ENCODE data around the gene LYPLAL1. TPM values are rescaled to one million over a fixed set of nuclear protein-coding genes. Genes with fewer than 3 reads are reported as not detected.

Gene LYPLAL1
- total RNA-seq, 1 experiment from 2014 or later, result 21.1 TPM

GRCh38 chr1:219147571-219148019 lies 26.1 kb upstream of the LYPLAL1 start:
- no peak overlapping the region for H3T11ph ChIP-seq (ENCODE audit: low read length)
- no peak overlapping the region for H2BK12ac ChIP-seq (ENCODE audit: insufficient read length, low read depth, low read length)
- Mint-ChIP-seq H3K4me3 (no peak overlapping the region), H3K4me1 (peaks cover 6% of the 10 kb centered on the region in 2 experiments; a peak in 2 of 4 replicates), H3K36me3 (ENCODE audit: insufficient read depth in 1 of 3, low read depth in 3 of 3) (no peaks in the 10 kb centered on the region), H3K27ac (peak overlapping the region in 2 of 3 experiments; percentile 44 to 57; a peak in 2 of 7 replicates), H3K9me3 (no peaks in the 10 kb centered on the region), H3K27me3 (ENCODE audit: low read depth) (no peaks in the 10 kb centered on the region)
- H4K5ac ChIP-seq (ENCODE audit: insufficient read length, low read depth, low read length), result no peak overlapping the region
- H3K79me1 ChIP-seq (ENCODE audit: insufficient read depth, low read depth, low read length, poor library complexity, severe bottlenecking), result no peaks in the 10 kb centered on the region
- no peaks in the 10 kb centered on the region for H4K20me1 ChIP-seq (ENCODE audit: control insufficient read depth, insufficient read depth, insufficient read length)
- no peak for TF ChIP-seq CTCF (conservative IDR thresholded peaks at IDR 0.05)
- H3K23me2 ChIP-seq (ENCODE audit: insufficient read length, low read depth, low read length, poor library complexity, severe bottlenecking), result no peaks in the 10 kb centered on the region
- H4K91ac ChIP-seq (ENCODE audit: insufficient read length, low read depth, low read length), result no peak overlapping the region
- H3K4ac ChIP-seq (ENCODE audit: low read depth, low read length), result no peak overlapping the region
- no peak overlapping the region for H3K27ac ChIP-seq (ENCODE audit: insufficient read length, low read depth, low read length)
- no peak for DNase-seq
- no peak overlapping the region for H3K9ac ChIP-seq (ENCODE audit: extremely low read depth, insufficient read length, low read length)
- no CpG with 5 or more reads among the region's 1 CpG for WGBS (ENCODE audit: extremely low coverage, insufficient read length, low lambda C conversion rate)
- H3K79me2 ChIP-seq (ENCODE audit: insufficient read depth, low read length), result no peaks in the 10 kb centered on the region
- H2BK15ac ChIP-seq (ENCODE audit: low read depth, low read length), result no peak overlapping the region
- no peak overlapping the region for H3K4me2 ChIP-seq (ENCODE audit: insufficient read depth, insufficient read length, low read length)
- no peak overlapping the region for H2AK5ac ChIP-seq (ENCODE audit: insufficient read length, low read length)
- H2BK120ac ChIP-seq (ENCODE audit: low read depth, low read length, poor library complexity, severe bottlenecking), result no peak overlapping the region
- no peak overlapping the region for H2AFZ ChIP-seq (ENCODE audit: low read length)
- H3K56ac ChIP-seq (ENCODE audit: insufficient read length, low read depth, low read length), result no peak overlapping the region
- H2BK5ac ChIP-seq (ENCODE audit: insufficient read length, low read length), result no peak overlapping the region
- 0 out of 2 replicates have a peak, but pooled peaks cover 2% of the 10 kb centered on the region for H3K4me1 ChIP-seq (ENCODE audit: insufficient read depth, low read length)
- H2BK20ac ChIP-seq (ENCODE audit: low read depth, low read length, poor library complexity, severe bottlenecking), result no peak overlapping the region
- H4K8ac ChIP-seq (replicated peaks; ENCODE audit: insufficient read length, low read depth, low read length), result no peak overlapping the region
- H3K23ac ChIP-seq (ENCODE audit: insufficient read length, low read depth, low read length), result no peak overlapping the region
- H3K27me3 ChIP-seq (ENCODE audit: insufficient read depth, low read length), result no peaks in the 10 kb centered on the region
- no peak overlapping the region for H3K18ac ChIP-seq (ENCODE audit: insufficient read length, low read depth, low read length)
- H3K9me3 ChIP-seq (ENCODE audit: control insufficient read depth, low read depth, low read length), result no peaks in the 10 kb centered on the region
- H3K14ac ChIP-seq (ENCODE audit: insufficient read depth, low read length), result no peak overlapping the region
